ENCODE results near the gene RASSF4. TPM values are rescaled to one million over a fixed set of nuclear protein-coding genes. Genes with fewer than 3 reads are reported as not detected.
A peak's percentile ranks its signal among the peaks of the same experiment; 100 is the strongest.

Gene RASSF4
- total and polyA plus RNA-seq, 9 of the 15 experiments (the other 6 are each of a cell fraction or from before 2014, with no cell fraction given) = 0.01 to 0.62 (median 0.11) TPM; not detected in 3

DNA sequence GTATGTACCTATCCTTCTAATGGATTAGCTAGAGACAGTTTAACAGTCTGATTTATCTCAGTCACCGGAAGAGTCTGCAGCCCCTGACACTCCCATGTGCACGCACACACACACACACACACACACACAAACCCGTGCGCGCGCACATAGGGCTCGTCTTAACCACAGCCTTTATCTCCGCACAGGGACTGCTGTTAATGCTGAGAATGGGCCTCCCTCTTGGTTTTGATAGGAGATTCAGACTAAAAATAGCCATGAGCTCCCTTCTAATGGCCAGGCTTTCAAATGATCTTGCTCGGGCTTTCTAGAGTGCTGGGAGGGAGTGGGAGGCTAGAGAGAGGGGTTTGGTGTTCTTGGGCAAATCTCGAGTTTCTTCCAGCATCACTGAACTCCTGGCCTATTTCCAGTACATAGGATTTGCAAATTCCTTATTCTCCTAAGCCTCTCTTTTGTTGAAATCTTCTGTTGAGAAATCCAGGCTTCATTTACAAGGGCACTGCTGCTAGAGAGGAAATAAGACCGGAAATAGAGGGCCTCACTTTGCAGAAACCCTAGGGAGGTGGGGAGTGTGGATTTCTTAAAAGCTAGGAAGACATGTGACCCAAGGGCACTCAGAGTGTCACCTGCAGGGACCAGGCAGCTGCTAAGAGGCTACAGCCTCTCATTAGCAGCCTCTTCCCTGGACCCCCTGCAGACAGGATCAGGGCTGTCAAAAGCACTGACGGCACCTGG, 46.1 kb upstream of the RASSF4 start (continued):
- TF ChIP-seq, protein P1, sequence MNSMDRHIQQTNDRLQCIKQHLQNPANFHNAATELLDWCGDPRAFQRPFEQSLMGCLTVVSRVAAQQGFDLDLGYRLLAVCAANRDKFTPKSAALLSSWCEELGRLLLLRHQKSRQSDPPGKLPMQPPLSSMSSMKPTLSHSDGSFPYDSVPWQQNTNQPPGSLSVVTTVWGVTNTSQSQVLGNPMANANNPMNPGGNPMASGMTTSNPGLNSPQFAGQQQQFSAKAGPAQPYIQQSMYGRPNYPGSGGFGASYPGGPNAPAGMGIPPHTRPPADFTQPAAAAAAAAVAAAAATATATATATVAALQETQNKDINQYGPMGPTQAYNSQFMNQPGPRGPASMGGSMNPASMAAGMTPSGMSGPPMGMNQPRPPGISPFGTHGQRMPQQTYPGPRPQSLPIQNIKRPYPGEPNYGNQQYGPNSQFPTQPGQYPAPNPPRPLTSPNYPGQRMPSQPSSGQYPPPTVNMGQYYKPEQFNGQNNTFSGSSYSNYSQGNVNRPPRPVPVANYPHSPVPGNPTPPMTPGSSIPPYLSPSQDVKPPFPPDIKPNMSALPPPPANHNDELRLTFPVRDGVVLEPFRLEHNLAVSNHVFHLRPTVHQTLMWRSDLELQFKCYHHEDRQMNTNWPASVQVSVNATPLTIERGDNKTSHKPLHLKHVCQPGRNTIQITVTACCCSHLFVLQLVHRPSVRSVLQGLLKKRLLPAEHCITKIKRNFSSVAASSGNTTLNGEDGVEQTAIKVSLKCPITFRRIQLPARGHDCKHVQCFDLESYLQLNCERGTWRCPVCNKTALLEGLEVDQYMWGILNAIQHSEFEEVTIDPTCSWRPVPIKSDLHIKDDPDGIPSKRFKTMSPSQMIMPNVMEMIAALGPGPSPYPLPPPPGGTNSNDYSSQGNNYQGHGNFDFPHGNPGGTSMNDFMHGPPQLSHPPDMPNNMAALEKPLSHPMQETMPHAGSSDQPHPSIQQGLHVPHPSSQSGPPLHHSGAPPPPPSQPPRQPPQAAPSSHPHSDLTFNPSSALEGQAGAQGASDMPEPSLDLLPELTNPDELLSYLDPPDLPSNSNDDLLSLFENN (IDR thresholded peaks at IDR 0.05; ENCODE audit: low read depth in 2 of 2, low read length in 2 of 2) = peak in 1 of 2 experiments; percentile 84; a peak in 2 of 4 replicates
- TF ChIP-seq ZNF668 (CRISPR knock-in tag; IDR thresholded peaks at IDR 0.05) (no peak), HNRNPK (IDR thresholded peaks at IDR 0.05; ENCODE audit: low read depth, low read length, poor library complexity, severe bottlenecking) (no peak), ARID1B (IDR thresholded peaks at IDR 0.05) (peak; percentile 97), HDAC3 (IDR thresholded peaks at IDR 0.05; ENCODE audit: borderline replicate concordance, partially characterized antibody) (peak; percentile 94), CCAR2 (IDR thresholded peaks at IDR 0.05; ENCODE audit: low read depth, low read length) (no peak), ZNF124 (CRISPR knock-in tag; IDR thresholded peaks at IDR 0.05) (no peak), BHLHE40 (IDR thresholded peaks at IDR 0.05; ENCODE audit: low read length) (peak; percentile 94)
- TF ChIP-seq, protein P2, sequence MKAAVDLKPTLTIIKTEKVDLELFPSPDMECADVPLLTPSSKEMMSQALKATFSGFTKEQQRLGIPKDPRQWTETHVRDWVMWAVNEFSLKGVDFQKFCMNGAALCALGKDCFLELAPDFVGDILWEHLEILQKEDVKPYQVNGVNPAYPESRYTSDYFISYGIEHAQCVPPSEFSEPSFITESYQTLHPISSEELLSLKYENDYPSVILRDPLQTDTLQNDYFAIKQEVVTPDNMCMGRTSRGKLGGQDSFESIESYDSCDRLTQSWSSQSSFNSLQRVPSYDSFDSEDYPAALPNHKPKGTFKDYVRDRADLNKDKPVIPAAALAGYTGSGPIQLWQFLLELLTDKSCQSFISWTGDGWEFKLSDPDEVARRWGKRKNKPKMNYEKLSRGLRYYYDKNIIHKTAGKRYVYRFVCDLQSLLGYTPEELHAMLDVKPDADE (conservative IDR thresholded peaks at IDR 0.05; ENCODE audit: control insufficient read depth, low read depth, low read length) = peak; percentile 53; the same call in 1 of the 2 replicates
- TF ChIP-seq, protein P3, sequence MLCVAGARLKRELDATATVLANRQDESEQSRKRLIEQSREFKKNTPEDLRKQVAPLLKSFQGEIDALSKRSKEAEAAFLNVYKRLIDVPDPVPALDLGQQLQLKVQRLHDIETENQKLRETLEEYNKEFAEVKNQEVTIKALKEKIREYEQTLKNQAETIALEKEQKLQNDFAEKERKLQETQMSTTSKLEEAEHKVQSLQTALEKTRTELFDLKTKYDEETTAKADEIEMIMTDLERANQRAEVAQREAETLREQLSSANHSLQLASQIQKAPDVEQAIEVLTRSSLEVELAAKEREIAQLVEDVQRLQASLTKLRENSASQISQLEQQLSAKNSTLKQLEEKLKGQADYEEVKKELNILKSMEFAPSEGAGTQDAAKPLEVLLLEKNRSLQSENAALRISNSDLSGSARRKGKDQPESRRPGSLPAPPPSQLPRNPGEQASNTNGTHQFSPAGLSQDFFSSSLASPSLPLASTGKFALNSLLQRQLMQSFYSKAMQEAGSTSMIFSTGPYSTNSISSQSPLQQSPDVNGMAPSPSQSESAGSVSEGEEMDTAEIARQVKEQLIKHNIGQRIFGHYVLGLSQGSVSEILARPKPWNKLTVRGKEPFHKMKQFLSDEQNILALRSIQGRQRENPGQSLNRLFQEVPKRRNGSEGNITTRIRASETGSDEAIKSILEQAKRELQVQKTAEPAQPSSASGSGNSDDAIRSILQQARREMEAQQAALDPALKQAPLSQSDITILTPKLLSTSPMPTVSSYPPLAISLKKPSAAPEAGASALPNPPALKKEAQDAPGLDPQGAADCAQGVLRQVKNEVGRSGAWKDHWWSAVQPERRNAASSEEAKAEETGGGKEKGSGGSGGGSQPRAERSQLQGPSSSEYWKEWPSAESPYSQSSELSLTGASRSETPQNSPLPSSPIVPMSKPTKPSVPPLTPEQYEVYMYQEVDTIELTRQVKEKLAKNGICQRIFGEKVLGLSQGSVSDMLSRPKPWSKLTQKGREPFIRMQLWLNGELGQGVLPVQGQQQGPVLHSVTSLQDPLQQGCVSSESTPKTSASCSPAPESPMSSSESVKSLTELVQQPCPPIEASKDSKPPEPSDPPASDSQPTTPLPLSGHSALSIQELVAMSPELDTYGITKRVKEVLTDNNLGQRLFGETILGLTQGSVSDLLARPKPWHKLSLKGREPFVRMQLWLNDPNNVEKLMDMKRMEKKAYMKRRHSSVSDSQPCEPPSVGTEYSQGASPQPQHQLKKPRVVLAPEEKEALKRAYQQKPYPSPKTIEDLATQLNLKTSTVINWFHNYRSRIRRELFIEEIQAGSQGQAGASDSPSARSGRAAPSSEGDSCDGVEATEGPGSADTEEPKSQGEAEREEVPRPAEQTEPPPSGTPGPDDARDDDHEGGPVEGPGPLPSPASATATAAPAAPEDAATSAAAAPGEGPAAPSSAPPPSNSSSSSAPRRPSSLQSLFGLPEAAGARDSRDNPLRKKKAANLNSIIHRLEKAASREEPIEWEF (CRISPR knock-in tag; IDR thresholded peaks at IDR 0.05) = no peak
